GM23338 (cell line): ENCODE results near the gene CYB5B. TPM values are rescaled to one million over a fixed set of nuclear protein-coding genes. Genes with fewer than 3 reads are reported as not detected.

Source experiments
- ATAC-seq: fragments of 200-7000 bp; cut with Tn5 transposase; 3 replicates; pipeline ENCODE4 v1.9.1; 2020
- DNase-seq: peaks from one replicate; pipeline ENCODE4 v3.0.0-alpha.2; 2015; ENCODE audit warnings: low spot score
- H2AFZ ChIP-seq: fragments of 200-600 bp; sonication (generic); 2 replicates; pipeline ENCODE4 v1.8.0; 2016; ENCODE audit warnings: antibody characterized with exemption, mild to moderate bottlenecking, moderate library complexity
- H3F3A ChIP-seq: fragments of 200-600 bp; sonication (generic); replicated peaks from 2 replicates; pipeline ENCODE4 v1.8.0; 2017; ENCODE audit warnings: antibody characterized with exemption, mixed run types, low read depth
- H3K27ac ChIP-seq: fragments of 200-600 bp; sonication (generic); 2 replicates; pipeline ENCODE4 v1.6.1; 2016; ENCODE audit warnings: low read depth
- H3K27me3 ChIP-seq: fragments of 200-600 bp; sonication (generic); 2 replicates; pipeline ENCODE4 v1.8.0; 2016; ENCODE audit warnings: mild to moderate bottlenecking, mixed run types, moderate library complexity; ENCODE audit not compliant: insufficient read depth
- H3K36me3 ChIP-seq: fragments of 200-600 bp; sonication (generic); 2 replicates; pipeline ENCODE4 v1.8.0; 2016; ENCODE audit warnings: mild to moderate bottlenecking; ENCODE audit not compliant: insufficient read depth
- H3K4me1 ChIP-seq: fragments of 200-600 bp; sonication (generic); 2 replicates; pipeline ENCODE4 v1.8.0; 2016; ENCODE audit warnings: mild to moderate bottlenecking, moderate library complexity; ENCODE audit not compliant: insufficient read depth
- H3K4me2 ChIP-seq: fragments of 200-600 bp; sonication (generic); 2 replicates; pipeline ENCODE4 v1.7.1; 2017; ENCODE audit warnings: mixed run types
- H3K4me3 ChIP-seq: fragments of 200-600 bp; sonication (generic); 2 replicates; pipeline ENCODE4 v1.6.1; 2016; ENCODE audit warnings: mixed run types
- H3K79me2 ChIP-seq: fragments of 200-600 bp; sonication (generic); replicated peaks from 2 replicates; pipeline ENCODE4 v1.8.0; 2017; ENCODE audit warnings: mild to moderate bottlenecking; ENCODE audit not compliant: insufficient read depth
- H3K9me2 ChIP-seq: fragments of 200-600 bp; sonication (generic); 2 replicates; pipeline ENCODE4 v1.8.0; 2017; ENCODE audit not compliant: insufficient read depth
- H4K20me1 ChIP-seq: fragments of 200-600 bp; sonication (generic); replicated peaks from 2 replicates; pipeline ENCODE4 v1.8.0; 2017; ENCODE audit warnings: mild to moderate bottlenecking; ENCODE audit not compliant: insufficient read depth
- H3K27ac Mint-ChIP-seq: 2 replicates; pipeline ENCODE4 v1.8.0; 2020; ENCODE audit warnings: inconsistent platforms, mild to moderate bottlenecking, moderate library complexity, mixed read lengths
- H3K27me3 Mint-ChIP-seq: 3 replicates; pipeline ENCODE4 v1.8.0; 2022; ENCODE audit warnings: low read depth, mild to moderate bottlenecking, moderate library complexity, mixed read lengths, inconsistent platforms; ENCODE audit not compliant: insufficient read depth, poor library complexity
- H3K36me3 Mint-ChIP-seq: 3 replicates; pipeline ENCODE4 v1.8.0; 2021; ENCODE audit warnings: low read depth, mild to moderate bottlenecking, inconsistent platforms, moderate library complexity, mixed read lengths
- H3K4me1 Mint-ChIP-seq: 3 replicates; pipeline ENCODE4 v1.8.0; 2020; ENCODE audit warnings: mild to moderate bottlenecking, inconsistent platforms, mixed read lengths
- H3K4me3 Mint-ChIP-seq: 3 replicates; pipeline ENCODE4 v1.8.0; 2021; ENCODE audit warnings: moderate library complexity, mild to moderate bottlenecking, inconsistent platforms, mixed read lengths
- H3K9me3 Mint-ChIP-seq: 3 replicates; pipeline ENCODE4 v1.8.0; 2020; ENCODE audit warnings: moderate library complexity, mild to moderate bottlenecking, inconsistent platforms, mixed read lengths
- CREB1 ChIP-seq: fragments of 250-450 bp; sonication (Bioruptor Pico); IDR thresholded peaks from 2 replicates; pipeline ENCODE4 v1.5.0; 2020; ENCODE audit warnings: low read depth, mild to moderate bottlenecking, moderate library complexity
- CTCF ChIP-seq, 2 experiments: fragments of 200-600 bp in 1 of 2; sonication (generic) in 1 of 2; conservative IDR thresholded peaks; 2 replicates each; pipeline versions ENCODE4 v1.5.1 to v1.6.1; 2016 to 2017; ENCODE audit warnings: antibody characterized with exemption in 2 of 2, low read depth in 2 of 2, mild to moderate bottlenecking in 2 of 2, moderate library complexity in 1 of 2
- EZH2 ChIP-seq: fragments of 200-600 bp; sonication (generic); IDR thresholded peaks from one replicate; pipeline ENCODE4 v1.8.0; 2017; ENCODE audit warnings: antibody characterized with exemption, mild to moderate bottlenecking, low read depth; ENCODE audit not compliant: unreplicated experiment
- EZH2phosphoT487 ChIP-seq: fragments of 200-600 bp; sonication (generic); IDR thresholded peaks from one replicate; pipeline ENCODE4 v1.8.1; 2018; ENCODE audit warnings: antibody characterized with exemption; ENCODE audit not compliant: unreplicated experiment
- JUNB ChIP-seq: IDR thresholded peaks from one replicate; pipeline ENCODE4 v1.6.1; 2016; ENCODE audit warnings: antibody characterized with exemption; ENCODE audit not compliant: unreplicated experiment
- NANOG ChIP-seq: IDR thresholded peaks from 2 replicates; pipeline ENCODE4 v1.6.1; 2016; ENCODE audit warnings: antibody characterized with exemption, borderline replicate concordance
- POLR2AphosphoS5 ChIP-seq: IDR thresholded peaks from 2 replicates; pipeline ENCODE4 v1.6.1; 2016; ENCODE audit warnings: antibody characterized with exemption, low read depth
- REST ChIP-seq: IDR thresholded peaks from one replicate; pipeline ENCODE4 v1.6.1; 2018; ENCODE audit warnings: antibody characterized with exemption; ENCODE audit not compliant: unreplicated experiment
- STAT1 ChIP-seq: IDR thresholded peaks from one replicate; pipeline ENCODE4 v1.6.1; 2016; ENCODE audit warnings: antibody characterized with exemption; ENCODE audit not compliant: unreplicated experiment
- ZNF114 ChIP-seq: fragments of 250-450 bp; sonication (Bioruptor Pico); IDR thresholded peaks from 2 replicates; pipeline ENCODE4 v1.5.0; 2020; ENCODE audit warnings: mild to moderate bottlenecking, moderate library complexity
- ZNF331 ChIP-seq: fragments of 250-450 bp; sonication (Bioruptor Pico); IDR thresholded peaks from 2 replicates; pipeline ENCODE4 v1.5.0; 2020; ENCODE audit warnings: low read depth, mild to moderate bottlenecking, moderate library complexity
- polyA plus RNA-seq: library from polyadenylated mRNA; unstranded; fragments of >200 nt; fragmentation: Nextera tagmentation; extraction: Ambion mirVana; gene quantifications from 2 replicates; pipeline ENCODE4 v1.2.1, GENCODE V29; 2016
- total RNA-seq: library from RNA; depleted of rRNA; stranded (reverse); fragments of >200 nt; shearing (Covaris generic); gene quantifications from 2 replicates; pipeline ENCODE4 v1.2.3, GENCODE V29; 2014
- TF ChIP-seq, protein P1 (sequence below): IDR thresholded peaks from 2 replicates; pipeline ENCODE4 v1.6.1; 2016; ENCODE audit warnings: antibody characterized with exemption
- TF ChIP-seq, protein P2 (sequence below): fragments of 250-450 bp; sonication (Bioruptor Pico); IDR thresholded peaks from 2 replicates; pipeline ENCODE4 v1.5.0; 2020; ENCODE audit warnings: mild to moderate bottlenecking, moderate library complexity

CYB5B gene
- total and polyA plus RNA-seq, 2 experiments from 2014 or later: 72.0 to 110 TPM

DNA sequence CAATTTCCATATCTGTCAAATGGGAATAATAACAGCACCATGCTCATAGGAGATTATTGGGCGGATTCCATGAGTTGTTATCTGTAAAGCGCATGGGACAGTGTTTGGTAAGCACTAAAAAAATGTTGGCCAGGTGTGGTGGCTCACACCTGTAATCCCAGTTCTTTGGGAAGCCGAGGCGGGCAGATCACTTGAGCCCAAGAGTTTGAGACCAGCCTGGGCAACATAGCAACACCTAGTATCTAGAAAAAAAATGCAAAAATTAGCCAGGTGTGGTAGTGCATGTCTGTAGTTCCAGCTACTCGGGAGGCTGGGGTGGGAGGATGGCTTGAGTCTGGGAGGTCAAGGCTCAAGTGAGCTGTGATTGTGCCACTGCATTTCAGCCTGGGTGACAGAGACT, 74.5 kb downstream of the CYB5B start:
- Mint-ChIP-seq H3K9me3 (no peaks in the 10 kb centered on the region; the same call in 2 of the 3 replicates), H3K27ac (no peak overlapping the region), H3K4me3 (no peak overlapping the region), H3K27me3 (peaks cover 17% of the 10 kb centered on the region), H3K36me3 (no peaks in the 10 kb centered on the region), H3K4me1 (peaks cover 14% of the 10 kb centered on the region)
- DNase-seq (no peak), ATAC-seq (no peak)
- H3K27me3 ChIP-seq: no peaks in the 10 kb centered on the region
- H3K4me1 ChIP-seq: no peaks in the 10 kb centered on the region
- no peak overlapping the region for H3K27ac ChIP-seq
- no peaks in the 10 kb centered on the region for H3K9me2 ChIP-seq
- no peak overlapping the region for H3K4me3 ChIP-seq
- H2AFZ ChIP-seq: no peak overlapping the region
- no peak for TF ChIP-seq STAT1
- TF ChIP-seq REST: no peak
- no peak for TF ChIP-seq ZNF114
- no peak for TF ChIP-seq ZNF331 (CRISPR knock-in tag)
- no peak for TF ChIP-seq POLR2AphosphoS5
- no peak for TF ChIP-seq CTCF (conservative IDR thresholded peaks at IDR 0.05; ENCODE audit: low read depth in 2 of 2)
- TF ChIP-seq, protein P1, sequence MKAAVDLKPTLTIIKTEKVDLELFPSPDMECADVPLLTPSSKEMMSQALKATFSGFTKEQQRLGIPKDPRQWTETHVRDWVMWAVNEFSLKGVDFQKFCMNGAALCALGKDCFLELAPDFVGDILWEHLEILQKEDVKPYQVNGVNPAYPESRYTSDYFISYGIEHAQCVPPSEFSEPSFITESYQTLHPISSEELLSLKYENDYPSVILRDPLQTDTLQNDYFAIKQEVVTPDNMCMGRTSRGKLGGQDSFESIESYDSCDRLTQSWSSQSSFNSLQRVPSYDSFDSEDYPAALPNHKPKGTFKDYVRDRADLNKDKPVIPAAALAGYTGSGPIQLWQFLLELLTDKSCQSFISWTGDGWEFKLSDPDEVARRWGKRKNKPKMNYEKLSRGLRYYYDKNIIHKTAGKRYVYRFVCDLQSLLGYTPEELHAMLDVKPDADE: no peak
- TF ChIP-seq CREB1 (CRISPR knock-in tag): no peak
- TF ChIP-seq, protein P2, sequence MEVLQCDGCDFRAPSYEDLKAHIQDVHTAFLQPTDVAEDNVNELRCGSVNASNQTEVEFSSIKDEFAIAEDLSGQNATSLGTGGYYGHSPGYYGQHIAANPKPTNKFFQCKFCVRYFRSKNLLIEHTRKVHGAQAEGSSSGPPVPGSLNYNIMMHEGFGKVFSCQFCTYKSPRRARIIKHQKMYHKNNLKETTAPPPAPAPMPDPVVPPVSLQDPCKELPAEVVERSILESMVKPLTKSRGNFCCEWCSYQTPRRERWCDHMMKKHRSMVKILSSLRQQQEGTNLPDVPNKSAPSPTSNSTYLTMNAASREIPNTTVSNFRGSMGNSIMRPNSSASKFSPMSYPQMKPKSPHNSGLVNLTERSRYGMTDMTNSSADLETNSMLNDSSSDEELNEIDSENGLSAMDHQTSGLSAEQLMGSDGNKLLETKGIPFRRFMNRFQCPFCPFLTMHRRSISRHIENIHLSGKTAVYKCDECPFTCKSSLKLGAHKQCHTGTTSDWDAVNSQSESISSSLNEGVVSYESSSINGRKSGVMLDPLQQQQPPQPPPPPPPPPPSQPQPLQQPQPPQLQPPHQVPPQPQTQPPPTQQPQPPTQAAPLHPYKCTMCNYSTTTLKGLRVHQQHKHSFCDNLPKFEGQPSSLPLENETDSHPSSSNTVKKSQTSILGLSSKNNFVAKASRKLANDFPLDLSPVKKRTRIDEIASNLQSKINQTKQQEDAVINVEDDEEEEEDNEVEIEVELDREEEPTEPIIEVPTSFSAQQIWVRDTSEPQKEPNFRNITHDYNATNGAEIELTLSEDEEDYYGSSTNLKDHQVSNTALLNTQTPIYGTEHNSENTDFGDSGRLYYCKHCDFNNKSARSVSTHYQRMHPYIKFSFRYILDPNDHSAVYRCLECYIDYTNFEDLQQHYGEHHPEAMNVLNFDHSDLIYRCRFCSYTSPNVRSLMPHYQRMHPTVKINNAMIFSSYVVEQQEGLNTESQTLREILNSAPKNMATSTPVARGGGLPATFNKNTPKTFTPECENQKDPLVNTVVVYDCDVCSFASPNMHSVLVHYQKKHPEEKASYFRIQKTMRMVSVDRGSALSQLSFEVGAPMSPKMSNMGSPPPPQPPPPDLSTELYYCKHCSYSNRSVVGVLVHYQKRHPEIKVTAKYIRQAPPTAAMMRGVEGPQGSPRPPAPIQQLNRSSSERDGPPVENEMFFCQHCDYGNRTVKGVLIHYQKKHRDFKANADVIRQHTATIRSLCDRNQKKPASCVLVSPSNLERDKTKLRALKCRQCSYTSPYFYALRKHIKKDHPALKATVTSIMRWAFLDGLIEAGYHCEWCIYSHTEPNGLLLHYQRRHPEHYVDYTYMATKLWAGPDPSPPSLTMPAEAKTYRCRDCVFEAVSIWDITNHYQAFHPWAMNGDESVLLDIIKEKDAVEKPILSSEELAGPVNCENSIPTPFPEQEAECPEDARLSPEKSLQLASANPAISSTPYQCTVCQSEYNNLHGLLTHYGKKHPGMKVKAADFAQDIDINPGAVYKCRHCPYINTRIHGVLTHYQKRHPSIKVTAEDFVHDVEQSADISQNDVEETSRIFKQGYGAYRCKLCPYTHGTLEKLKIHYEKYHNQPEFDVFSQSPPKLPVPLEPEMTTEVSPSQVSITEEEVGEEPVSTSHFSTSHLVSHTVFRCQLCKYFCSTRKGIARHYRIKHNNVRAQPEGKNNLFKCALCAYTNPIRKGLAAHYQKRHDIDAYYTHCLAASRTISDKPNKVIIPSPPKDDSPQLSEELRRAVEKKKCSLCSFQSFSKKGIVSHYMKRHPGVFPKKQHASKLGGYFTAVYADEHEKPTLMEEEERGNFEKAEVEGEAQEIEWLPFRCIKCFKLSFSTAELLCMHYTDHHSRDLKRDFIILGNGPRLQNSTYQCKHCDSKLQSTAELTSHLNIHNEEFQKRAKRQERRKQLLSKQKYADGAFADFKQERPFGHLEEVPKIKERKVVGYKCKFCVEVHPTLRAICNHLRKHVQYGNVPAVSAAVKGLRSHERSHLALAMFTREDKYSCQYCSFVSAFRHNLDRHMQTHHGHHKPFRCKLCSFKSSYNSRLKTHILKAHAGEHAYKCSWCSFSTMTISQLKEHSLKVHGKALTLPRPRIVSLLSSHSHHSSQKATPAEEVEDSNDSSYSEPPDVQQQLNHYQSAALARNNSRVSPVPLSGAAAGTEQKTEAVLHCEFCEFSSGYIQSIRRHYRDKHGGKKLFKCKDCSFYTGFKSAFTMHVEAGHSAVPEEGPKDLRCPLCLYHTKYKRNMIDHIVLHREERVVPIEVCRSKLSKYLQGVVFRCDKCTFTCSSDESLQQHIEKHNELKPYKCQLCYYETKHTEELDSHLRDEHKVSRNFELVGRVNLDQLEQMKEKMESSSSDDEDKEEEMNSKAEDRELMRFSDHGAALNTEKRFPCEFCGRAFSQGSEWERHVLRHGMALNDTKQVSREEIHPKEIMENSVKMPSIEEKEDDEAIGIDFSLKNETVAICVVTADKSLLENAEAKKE (CRISPR knock-in tag): no peak
- TF ChIP-seq NANOG: no peak
- TF ChIP-seq EZH2: no peak
- no peak for TF ChIP-seq EZH2phosphoT487
- TF ChIP-seq JUNB: no peak
- no peaks in the 10 kb centered on the region for H3K79me2 ChIP-seq
- no peaks in the 10 kb centered on the region for H3F3A ChIP-seq
- no peak overlapping the region for H3K4me2 ChIP-seq
- H3K36me3 ChIP-seq: no peaks in the 10 kb centered on the region
- H4K20me1 ChIP-seq: no peaks in the 10 kb centered on the region
